NCI-H1930 (cell line): ENCODE measurements around the gene SPAG5.
A peak's percentile ranks its signal among the peaks of the same experiment; 100 is the strongest.

Experiments used
- DNase-seq, 2 experiments: peaks; one replicate each; lab custom pipeline; 2025; lab: John Stamatoyannopoulos, UW

The SPAG5 gene

GRCh38 chr17:28598799-28599310 is at the start of gene SPAG5:
Gene SPAG5, minus strand, starts transcription at chr17:28599025. Its CDS starts 79 bp downstream, at chr17:28598946.
- DNase-seq = peak; percentile 86 to 93

GRCh38 chr17:28646039-28646754 is 47.4 kb upstream of the SPAG5 start:
- DNase-seq = no peak

GRCh38 chr17:28645576-28645939 is 46.7 kb upstream of the SPAG5 start:
- DNase-seq = no peak

GRCh38 chr17:28644787-28645575 is 46.2 kb upstream of the SPAG5 start, which contains the start of gene BLTP2:
Gene BLTP2, minus strand, starts transcription at chr17:28645158. Its CDS starts 102 bp downstream, at chr17:28645056.
- DNase-seq = peak; percentile 85 to 93

GRCh38 chr17:28643983-28644786 is 45.4 kb upstream of the SPAG5 start:
- peak in 1 of 2 experiments; percentile 7 for DNase-seq

GRCh38 chr17:28641579-28641978 is 42.8 kb upstream of the SPAG5 start:
- no peak for DNase-seq

GRCh38 chr17:28635506-28635905 is 36.7 kb upstream of the SPAG5 start:
- DNase-seq = no peak

- DNase-seq = no peak
Measured at GRCh38 chr17:28634206-28634865, 35.5 kb upstream of the SPAG5 start.

GRCh38 chr17:28626818-28627217 is 28.0 kb upstream of the SPAG5 start:
- no peak for DNase-seq

- no peak for DNase-seq
Measured at GRCh38 chr17:28624148-28624547, 25.3 kb upstream of the SPAG5 start.

- DNase-seq = no peak
Measured at GRCh38 chr17:28623696-28624095, 24.9 kb upstream of the SPAG5 start.

GRCh38 chr17:28622186-28622585 is 23.4 kb upstream of the SPAG5 start:
- no peak for DNase-seq

GRCh38 chr17:28620010-28620409 is 21.2 kb upstream of the SPAG5 start:
- DNase-seq = no peak

GRCh38 chr17:28618464-28618863 is 19.6 kb upstream of the SPAG5 start:
- no peak for DNase-seq

GRCh38 chr17:28616281-28616680 is 17.5 kb upstream of the SPAG5 start:
- DNase-seq = no peak

GRCh38 chr17:28615260-28615940 is 16.6 kb upstream of the SPAG5 start:
- no peak for DNase-seq

GRCh38 chr17:28613931-28614381 is 15.1 kb upstream of the SPAG5 start, which contains the start of gene RSKR:
Gene RSKR, minus strand, starts transcription at chr17:28614185. Its CDS starts 24 bp downstream, at chr17:28614161.
- no peak for DNase-seq

- peak; percentile 5 to 19 for DNase-seq
Measured at GRCh38 chr17:28612936-28613872, 14.4 kb upstream of the SPAG5 start.

- DNase-seq = no peak
Measured at GRCh38 chr17:28612531-28612930, 13.7 kb upstream of the SPAG5 start.

- DNase-seq = no peak
Measured at GRCh38 chr17:28610376-28610775, 11.6 kb upstream of the SPAG5 start.
